Transverse colon (tissue), 4 donors: Measurements from ENCODE around the gene KCTD21.

ENCODE experiments used
- CTCF ChIP-seq, 5 experiments: fragments of 200-600 bp in 3 of 5; fragments of 450-650 bp in 2 of 5; sonication (generic) in 3 of 5; IDR thresholded peaks; 1 replicate in 2 of 5; 2 replicates in 3 of 5; pipeline ENCODE4 v1.5.1; 2016 to 2017; ENCODE audit warnings: antibody characterized with exemption in 5 of 5, inconsistent platforms in 3 of 5, mild to moderate bottlenecking in 2 of 5, moderate library complexity in 1 of 5
- POLR2A ChIP-seq: fragments of 450-650 bp; IDR thresholded peaks from one replicate; pipeline ENCODE4 v1.6.1; 2016; ENCODE audit warnings: antibody characterized with exemption, mild to moderate bottlenecking, moderate library complexity
- POLR2AphosphoS5 ChIP-seq, 3 donors: sonication (generic); formaldehyde crosslinking; IDR thresholded peaks; one replicate each; pipeline ENCODE4 v1.6.1; 2016; ENCODE audit warnings: antibody characterized with exemption in 3 of 3

- TF ChIP-seq POLR2A (no peak), POLR2AphosphoS5 (IDR thresholded peaks at IDR 0.05) (no peak), CTCF (IDR thresholded peaks at IDR 0.05) (no peak)
These were observed 35.0 kb upstream of the KCTD21 start for GRCh38 chr11:78223320-78223954.
